8988T (cell line): ENCODE data around the gene EIF1AD.
"Not testable (repeated sequence)": the region's sequence is repeated elsewhere in the genome, so short reads cannot be mapped to it uniquely, and the experiment has no call there.

ENCODE experiments used
- DNase-seq: peaks from one replicate; pipeline ENCODE4 v3.0.0; 2011

EIF1AD gene

GRCh38 chr11:66020618-66021357, 18.8 kb upstream of the EIF1AD start:
- peak; percentile 92 for DNase-seq

DNA sequence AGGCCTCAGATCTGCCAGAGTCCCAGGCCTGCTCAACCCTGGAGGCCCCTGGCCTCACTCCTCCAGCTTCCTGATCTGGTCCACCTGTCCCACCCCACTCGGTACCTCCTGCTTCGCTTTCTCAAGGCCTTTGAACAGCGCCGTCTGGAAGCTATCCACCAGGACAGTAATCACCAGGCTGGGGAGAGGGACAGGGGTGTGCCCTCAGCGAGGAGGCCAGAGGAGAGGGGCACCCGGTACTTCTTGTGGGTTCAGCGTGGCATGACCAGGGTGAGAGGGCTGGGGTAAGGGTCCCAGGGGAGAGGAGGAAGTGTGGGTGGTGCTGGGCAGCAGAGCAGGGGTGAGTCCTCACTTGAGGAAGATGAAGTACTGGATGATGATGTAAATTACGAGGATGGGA, 18.3 kb upstream of the EIF1AD start:
- DNase-seq: no peak

- DNase-seq: no peak
Observed at GRCh38 chr11:66017321-66017720, 15.4 kb upstream of the EIF1AD start.

DNA sequence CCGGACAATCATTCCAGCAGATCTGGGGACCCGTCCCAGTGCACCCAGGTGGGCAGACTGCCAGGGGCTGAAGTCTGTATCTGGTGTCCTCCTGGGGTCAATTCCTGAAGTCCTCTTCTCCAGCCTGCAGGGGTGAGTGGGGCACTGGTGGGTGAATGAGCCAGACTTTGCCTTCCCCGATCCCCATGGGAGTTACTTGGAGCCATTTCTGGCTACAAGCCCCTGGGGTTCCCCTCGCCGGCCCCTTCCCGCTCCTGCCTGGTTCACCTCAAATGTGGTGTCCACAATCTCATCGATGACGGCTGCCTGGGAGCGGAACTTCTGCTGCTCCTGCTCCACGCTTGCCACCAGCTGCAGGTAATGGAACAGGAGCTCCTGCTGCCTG, 14.8 kb upstream of the EIF1AD start:
- no peak for DNase-seq

DNA sequence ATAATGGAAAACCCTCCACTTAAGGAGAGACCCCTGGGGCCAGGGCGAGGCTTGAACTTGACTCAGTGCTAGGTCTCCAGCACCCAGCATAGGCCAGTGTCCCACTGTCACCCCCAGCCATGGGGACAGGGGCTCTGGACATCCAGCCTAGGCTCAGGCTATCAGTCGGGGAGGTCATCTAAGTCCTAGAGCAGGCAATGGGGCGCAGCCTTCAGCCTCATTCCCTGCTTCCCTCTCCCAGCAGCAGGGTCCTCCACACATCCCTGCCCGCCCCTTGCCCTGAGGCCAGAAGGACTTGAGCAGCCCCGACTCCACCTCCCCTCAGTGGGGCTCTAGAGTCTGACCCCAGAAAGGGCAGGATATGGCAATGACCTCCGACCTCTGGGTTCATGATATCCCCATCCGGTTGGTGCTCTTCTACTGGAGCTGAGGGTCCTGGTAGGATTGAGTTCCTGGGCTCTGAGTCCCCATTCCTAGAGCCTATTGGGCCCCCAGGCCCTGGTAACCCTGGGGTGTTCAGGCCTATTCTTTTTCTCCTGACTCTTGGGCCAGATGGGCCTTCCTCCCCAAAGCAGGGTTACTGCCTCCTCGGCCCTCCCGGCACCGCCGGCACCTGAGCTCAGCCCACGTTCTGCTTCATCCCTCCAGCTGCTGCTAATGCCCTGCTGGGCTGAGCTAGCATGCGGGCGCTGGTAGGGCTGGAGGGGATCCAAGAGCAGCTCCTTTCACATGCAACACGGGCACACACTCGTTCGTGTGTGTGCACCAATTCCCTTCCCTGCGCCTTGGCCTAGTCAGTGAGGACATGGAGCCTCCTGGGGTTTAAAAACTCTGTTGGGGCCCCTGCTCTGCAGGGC, 14.2 kb upstream of the EIF1AD start:
- no peak for DNase-seq

- peak; percentile 98 for DNase-seq
Observed at GRCh38 chr11:66015454-66015881, 13.5 kb upstream of the EIF1AD start.

DNA sequence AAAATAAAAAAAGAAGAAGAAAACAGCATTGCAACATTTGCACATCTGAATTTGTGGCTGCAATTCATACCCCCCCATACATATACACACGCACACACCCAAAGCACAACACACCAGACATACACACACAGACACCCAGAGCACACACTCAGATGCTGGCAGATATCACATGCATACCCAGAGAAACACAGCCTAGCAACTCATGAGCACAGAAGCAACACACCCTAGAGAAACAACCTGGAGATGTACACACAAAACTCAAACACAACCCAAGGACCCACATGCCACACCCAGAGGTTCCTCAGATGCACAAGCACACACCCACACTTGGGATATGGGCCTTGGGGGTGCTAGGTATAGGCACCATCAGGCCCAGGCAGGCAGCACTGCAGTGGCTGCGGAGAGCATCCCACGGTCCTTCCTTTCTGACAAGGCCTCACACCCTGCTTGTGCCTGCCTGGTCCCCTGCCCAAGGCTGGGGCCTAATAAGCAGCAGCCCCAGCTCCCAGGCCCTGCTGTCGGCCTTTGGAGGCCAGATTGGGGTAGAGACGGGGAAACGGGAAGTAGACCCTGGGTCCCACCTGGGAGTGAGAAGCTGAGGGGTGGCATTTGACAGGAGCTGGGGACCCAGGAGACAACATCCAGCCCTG, 13.0 kb upstream of the EIF1AD start:
- DNase-seq: peak; percentile 55

DNA sequence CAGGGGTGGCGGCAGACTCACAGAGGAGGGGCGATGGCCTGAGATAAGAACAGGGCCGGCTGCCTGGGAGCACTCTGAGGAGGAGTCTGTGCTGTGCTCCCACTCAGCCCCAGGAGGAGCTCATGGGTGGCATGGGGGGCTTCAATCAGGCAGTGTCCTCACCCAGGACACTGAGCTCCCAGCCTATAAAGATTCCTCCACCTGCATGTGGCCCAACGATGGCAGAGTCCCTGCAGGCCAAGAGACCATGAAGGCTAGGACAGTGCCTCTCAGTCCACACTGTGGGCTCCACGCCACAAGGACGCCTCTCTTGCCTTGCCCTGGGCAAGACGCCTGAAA, 11.8 kb upstream of the EIF1AD start:
- no peak for DNase-seq

- DNase-seq: no peak
Observed at GRCh38 chr11:66012946-66013761, 11.2 kb upstream of the EIF1AD start.

DNA sequence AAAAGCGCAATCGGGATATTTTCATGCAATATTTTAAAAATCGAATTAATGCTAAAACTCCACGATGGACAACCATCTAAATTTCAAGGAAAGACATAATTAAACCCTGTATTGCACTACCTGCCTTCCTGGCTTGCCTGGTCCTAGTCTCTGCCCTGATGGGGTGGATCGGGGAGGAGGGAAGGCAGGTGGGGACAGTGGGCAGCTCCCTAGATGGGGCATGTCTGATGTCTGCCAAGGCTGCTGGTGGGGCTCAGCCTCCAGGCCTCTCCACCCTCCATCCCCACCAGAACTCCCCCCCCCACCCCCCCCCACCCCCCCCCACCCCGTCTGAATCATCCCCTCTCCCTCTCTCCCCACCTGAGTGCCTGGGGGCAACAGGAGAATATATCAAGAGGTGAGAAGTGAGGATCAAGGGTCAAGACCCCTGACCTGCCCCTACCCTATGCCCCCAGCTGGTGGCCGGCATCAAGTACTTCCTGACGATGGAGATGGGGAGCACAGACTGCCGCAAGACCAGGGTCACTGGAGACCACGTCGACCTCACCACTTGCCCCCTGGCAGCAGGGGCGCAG, 10.5 kb upstream of the EIF1AD start:
- DNase-seq: peak; percentile 71

GRCh38 chr11:66011785-66012303, 9.9 kb upstream of the EIF1AD start, which contains the start of gene CST6:
TSS of gene CST6 (plus strand) at chr11:66012008. CDS start at chr11:66012045, 37 bp downstream.
- no peak for DNase-seq

DNA sequence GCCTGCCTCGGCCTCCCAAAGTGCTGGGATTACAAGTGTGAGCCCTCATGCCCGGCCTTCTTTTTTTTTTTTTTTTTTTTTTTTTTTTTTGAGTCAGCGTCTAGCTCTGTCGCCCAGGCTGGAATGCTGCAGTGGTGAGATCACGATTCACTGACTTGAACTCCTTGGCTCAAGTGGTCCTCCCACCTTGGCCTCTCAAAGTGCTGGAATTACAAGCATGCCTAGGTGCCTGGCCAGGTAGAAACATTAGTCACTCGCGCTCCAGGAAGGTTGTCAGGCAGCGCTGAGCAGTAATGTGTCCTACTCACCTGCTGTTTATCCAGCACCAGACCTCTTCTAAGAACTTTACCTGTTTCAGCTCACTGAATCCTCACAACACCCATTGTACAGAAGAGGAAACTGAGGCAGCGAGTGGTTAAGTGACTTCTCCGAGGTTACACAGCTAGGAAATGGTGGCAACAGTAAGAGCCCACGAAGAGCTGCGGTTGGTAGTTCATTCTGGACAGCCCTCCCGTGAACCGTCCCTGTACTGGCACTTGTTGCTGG, 9.4 kb upstream of the EIF1AD start:
- peak; percentile 79 for DNase-seq

- not testable (repeated sequence) for DNase-seq
Observed at GRCh38 chr11:66010036-66010435, 8.1 kb upstream of the EIF1AD start.

DNA sequence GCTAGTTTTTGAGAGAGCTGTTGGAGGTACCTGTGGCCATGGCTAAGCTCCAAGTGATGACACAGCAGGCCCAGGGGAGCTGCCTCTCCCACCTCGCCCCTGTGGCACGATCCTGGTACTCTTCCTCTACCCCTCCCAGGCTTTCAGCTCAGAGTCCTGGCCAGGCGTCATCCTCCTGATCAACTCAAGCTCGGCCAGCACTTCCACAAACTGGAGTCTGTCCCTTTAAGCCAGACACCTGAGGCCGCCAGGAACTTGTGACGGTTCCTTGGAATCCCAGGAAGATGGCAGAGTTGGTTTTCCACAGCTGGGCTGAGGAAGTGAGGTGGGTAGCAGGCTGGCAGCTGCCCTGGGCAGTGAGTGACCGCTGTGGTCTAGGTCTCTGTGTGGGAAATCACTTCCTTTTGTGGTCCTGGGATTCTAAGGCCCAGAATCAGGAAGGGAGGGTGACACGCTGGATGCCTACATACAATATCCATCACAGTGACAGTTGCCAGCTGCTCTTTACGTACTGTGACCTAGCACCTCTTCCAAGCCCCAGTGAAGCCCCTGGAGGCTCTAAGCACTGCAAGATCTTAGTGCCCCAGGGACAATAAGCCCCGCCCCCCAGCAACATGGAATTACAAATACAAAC, 6.6 kb upstream of the EIF1AD start:
- DNase-seq: peak; percentile 68

DNA sequence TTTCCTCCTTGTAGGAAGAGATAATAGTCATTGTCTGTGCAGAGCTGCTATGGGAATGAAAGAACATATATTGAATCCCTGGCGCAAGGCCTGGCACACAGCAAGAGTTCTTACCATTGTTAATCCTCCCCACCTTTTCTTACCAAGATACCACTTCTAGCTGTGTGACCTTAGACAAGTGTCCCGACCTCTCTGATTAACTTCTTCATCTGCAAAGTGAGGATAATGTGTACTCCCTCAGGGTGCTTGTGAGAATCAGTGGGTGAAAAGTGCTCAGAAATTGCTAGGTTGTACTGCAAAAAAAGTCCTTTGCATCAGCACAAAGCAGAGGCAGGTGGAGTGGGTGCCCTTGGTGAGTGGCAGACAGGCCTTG, 6.1 kb upstream of the EIF1AD start:
- no peak for DNase-seq

- no peak for DNase-seq
Observed at GRCh38 chr11:66007201-66007634, 5.3 kb upstream of the EIF1AD start.

DNA sequence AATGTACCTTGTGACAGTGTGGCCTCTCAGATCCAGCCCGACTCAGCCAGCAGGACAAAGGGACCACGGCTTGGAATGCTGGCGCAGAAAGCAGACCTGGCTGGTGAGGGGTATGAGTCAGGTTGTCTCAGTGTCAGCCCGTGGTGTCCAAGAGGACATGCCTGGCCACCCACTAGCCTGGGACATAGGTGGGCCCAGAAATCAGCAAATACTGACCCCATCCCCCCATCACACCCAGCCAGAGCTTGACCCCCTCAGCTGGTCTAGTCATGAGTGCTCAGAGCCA, 4.9 kb upstream of the EIF1AD start:
- no peak for DNase-seq

DNA sequence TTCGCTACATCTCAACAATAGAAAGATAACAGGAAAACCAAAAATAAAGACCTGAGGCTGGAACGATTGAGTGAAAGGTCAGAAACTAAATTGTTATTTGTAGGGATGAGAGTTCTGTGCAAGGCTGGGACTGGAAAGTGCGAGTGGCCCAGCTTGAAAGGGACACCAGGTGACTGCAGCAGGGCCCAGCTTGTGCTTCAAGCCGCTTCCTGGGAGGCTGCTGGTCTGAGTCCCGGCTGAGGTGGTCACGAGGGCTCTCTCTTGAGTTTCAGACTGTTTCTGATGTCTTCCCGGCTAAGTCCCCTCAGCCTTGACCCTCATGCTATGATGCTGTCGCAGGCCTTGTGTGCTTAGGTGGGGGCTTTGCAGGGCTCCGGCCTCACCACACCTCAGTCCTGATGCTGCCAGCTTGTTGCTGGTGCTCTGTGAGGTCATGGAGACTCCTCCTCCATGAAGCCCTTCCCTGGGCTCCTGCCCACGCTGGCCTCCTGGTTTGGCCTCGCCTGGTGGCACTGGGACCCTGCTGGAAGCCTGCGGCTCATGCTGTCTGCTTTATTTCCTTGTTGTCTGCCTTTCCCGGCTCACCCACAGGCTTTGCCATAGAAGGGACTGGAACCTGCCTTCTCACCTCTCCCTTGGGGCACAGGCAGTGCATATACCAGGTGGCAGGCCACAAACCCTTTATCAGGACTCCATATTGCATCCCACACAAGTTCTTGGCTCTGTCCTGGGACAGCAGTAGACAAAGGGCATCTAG, 4.4 kb upstream of the EIF1AD start:
- DNase-seq: no peak

DNA sequence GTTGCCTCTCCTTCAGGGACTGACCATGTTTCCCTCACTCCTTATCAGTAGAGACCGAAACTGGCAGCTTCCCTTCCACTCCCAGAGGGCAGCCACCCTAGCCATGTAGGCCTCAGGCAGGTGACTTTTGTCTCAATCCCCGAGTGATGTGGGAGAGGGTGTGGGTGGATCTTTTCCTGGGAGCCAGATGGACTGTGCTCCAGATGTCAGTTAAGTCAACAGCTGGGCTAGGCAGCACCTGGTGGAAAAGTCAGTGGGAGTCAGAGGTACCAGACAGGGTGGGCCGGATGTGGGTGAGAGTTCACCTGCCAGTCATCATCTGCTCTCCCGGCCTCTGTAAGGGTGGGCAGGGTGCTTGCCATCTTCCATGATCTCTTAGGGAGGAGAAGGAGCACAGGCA, 2.2 kb upstream of the EIF1AD start:
- no peak for DNase-seq

DNA sequence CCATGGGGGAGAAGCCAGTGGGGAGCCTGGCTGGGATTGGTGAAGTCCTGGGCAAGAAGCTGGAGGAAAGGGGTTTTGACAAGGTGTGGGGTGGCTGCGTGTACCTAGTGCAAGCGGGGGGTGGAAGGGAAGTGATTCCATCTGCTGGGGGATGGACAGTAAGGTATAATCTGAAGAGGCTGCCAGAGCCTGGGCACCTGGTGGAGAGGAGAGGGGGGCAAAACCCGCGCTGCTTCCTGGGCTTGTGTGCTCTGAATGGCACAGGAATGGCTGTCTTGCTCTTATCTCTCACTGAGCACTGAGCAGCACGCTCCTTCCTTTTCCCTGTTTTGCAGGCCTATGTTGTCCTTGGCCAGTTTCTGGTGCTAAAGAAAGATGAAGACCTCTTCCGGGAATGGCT, 1.3 kb upstream of the EIF1AD start:
- no peak for DNase-seq

GRCh38 chr11:66002648-66003225, 780 bp upstream of the EIF1AD start:
- DNase-seq: peak; percentile 55
